Activated CD8-positive, alpha-beta T cell treated with anti-CD3 and anti-CD28 coated beads for 36 hours (primary cell): Measurements from ENCODE around the gene CELA3B. TPM values are rescaled to one million over a fixed set of nuclear protein-coding genes. Genes with fewer than 3 reads are reported as not detected.
"Not testable (repeated sequence)": the region's sequence is repeated elsewhere in the genome, so short reads cannot be mapped to it uniquely, and the experiment has no call there.

Experiments
- ATAC-seq: fragments of 200-7000 bp; cut with Tn5 transposase; one replicate; pipeline ENCODE4 v1.10.0; 2021; ENCODE audit warnings: mild to moderate bottlenecking, moderate library complexity
- CTCF ChIA-PET: fragments of 350-600 bp; sonication (Branson Sonifier 250); formaldehyde crosslinking; loops from one replicate; lab custom pipeline; 2021; ENCODE audit warnings: antibody characterized with exemption; lab: Charles Lee
- POLR2A ChIA-PET: fragments of 350-600 bp; sonication (Branson Sonifier 250); formaldehyde crosslinking; loops from one replicate; lab custom pipeline; 2021; ENCODE audit warnings: antibody characterized with exemption; lab: Charles Lee
- DNase-seq: peaks from one replicate; pipeline ENCODE4 v3.0.0-alpha.2; 2020
- H3K27ac Mint-ChIP-seq: one replicate; pipeline ENCODE4 v1.8.0; 2021; ENCODE audit warnings: mild to moderate bottlenecking, mixed read lengths
- H3K27me3 Mint-ChIP-seq: one replicate; pipeline ENCODE4 v1.8.0; 2021; ENCODE audit warnings: mixed read lengths
- H3K36me3 Mint-ChIP-seq: one replicate; pipeline ENCODE4 v1.8.0; 2021; ENCODE audit warnings: low read depth, mixed read lengths
- H3K4me1 Mint-ChIP-seq: one replicate; pipeline ENCODE4 v1.8.0; 2021; ENCODE audit warnings: low read depth, mixed read lengths
- H3K4me3 Mint-ChIP-seq: one replicate; pipeline ENCODE4 v1.8.0; 2021; ENCODE audit warnings: mild to moderate bottlenecking, moderate library complexity, mixed read lengths
- H3K9me3 Mint-ChIP-seq: one replicate; pipeline ENCODE4 v1.8.0; 2021; ENCODE audit warnings: mixed read lengths
- intact Hi-C: fragments of 100-400 bp; cut with micrococcal nuclease; formaldehyde crosslinking; loops from one replicate; pipeline ENCODE4 v1.10.0; 2022
- total RNA-seq, 2 experiments: library from RNA; stranded (reverse); gene quantifications; one replicate each; pipeline ENCODE4 v1.2.3, GENCODE V29; 2021
- TF ChIP-seq, protein P1 (sequence below): fragments of 200-600 bp; IDR thresholded peaks from one replicate; pipeline ENCODE4 v1.8.0; 2022; ENCODE audit warnings: antibody characterized with exemption, mild to moderate bottlenecking

Gene CELA3B
- total RNA-seq, 2 experiments from 2014 or later, result not detected

GRCh38 chr1:21961337-21961736, 15.5 kb upstream of the CELA3B start:
- no peaks in the 10 kb centered on the region for H3K9me3 Mint-ChIP-seq
- ATAC-seq (no peak), DNase-seq (no peak)
- no peak overlapping the region for H3K4me3 Mint-ChIP-seq
- POLR2A ChIA-PET, result no interaction called here
- H3K27ac Mint-ChIP-seq, result no peak overlapping the region
- peaks cover 24% of the 10 kb centered on the region for H3K4me1 Mint-ChIP-seq
- intact Hi-C loops, result no loop called here
- TF ChIP-seq, protein P1, sequence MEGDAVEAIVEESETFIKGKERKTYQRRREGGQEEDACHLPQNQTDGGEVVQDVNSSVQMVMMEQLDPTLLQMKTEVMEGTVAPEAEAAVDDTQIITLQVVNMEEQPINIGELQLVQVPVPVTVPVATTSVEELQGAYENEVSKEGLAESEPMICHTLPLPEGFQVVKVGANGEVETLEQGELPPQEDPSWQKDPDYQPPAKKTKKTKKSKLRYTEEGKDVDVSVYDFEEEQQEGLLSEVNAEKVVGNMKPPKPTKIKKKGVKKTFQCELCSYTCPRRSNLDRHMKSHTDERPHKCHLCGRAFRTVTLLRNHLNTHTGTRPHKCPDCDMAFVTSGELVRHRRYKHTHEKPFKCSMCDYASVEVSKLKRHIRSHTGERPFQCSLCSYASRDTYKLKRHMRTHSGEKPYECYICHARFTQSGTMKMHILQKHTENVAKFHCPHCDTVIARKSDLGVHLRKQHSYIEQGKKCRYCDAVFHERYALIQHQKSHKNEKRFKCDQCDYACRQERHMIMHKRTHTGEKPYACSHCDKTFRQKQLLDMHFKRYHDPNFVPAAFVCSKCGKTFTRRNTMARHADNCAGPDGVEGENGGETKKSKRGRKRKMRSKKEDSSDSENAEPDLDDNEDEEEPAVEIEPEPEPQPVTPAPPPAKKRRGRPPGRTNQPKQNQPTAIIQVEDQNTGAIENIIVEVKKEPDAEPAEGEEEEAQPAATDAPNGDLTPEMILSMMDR, result no peak
- CTCF ChIA-PET, result interaction anchor here (0.9 kb wide), 1 partner anchor 302 kb away, joined by 3 read pairs; no protein-coding TSS in a partner anchor
- H3K36me3 Mint-ChIP-seq, result no peaks in the 10 kb centered on the region
- no peaks in the 10 kb centered on the region for H3K27me3 Mint-ChIP-seq

GRCh38 chr1:21961799-21962198, 15.0 kb upstream of the CELA3B start:
- Mint-ChIP-seq H3K4me1 (peaks cover 19% of the 10 kb centered on the region), H3K9me3 (no peaks in the 10 kb centered on the region), H3K36me3 (no peaks in the 10 kb centered on the region), H3K27me3 (no peaks in the 10 kb centered on the region), H3K4me3 (no peak overlapping the region), H3K27ac (no peak overlapping the region)
- CTCF ChIA-PET, result interaction anchor here (0.9 to 2.2 kb wide), 2 partner anchors 11 to 302 kb away, joined by 3 to 11 read pairs; no protein-coding TSS in a partner anchor
- no peak for DNase-seq
- intact Hi-C loops, result no loop called here
- TF ChIP-seq, protein P1, result no peak
- ATAC-seq, result no peak
- POLR2A ChIA-PET, result no interaction called here

GRCh38 chr1:21963477-21964217, 13.2 kb upstream of the CELA3B start:
- Mint-ChIP-seq H3K9me3 (no peaks in the 10 kb centered on the region), H3K27ac (peak overlapping the region; percentile 21), H3K27me3 (no peaks in the 10 kb centered on the region), H3K4me1 (peaks cover 4% of the 10 kb centered on the region), H3K36me3 (no peaks in the 10 kb centered on the region), H3K4me3 (no peak overlapping the region)
- intact Hi-C loops, result no loop called here
- ChIA-PET CTCF (interaction anchor here (0.7 to 2.2 kb wide), 15 partner anchors 12 to 311 kb away, joined by 3 to 11 read pairs (median 3); no protein-coding TSS in a partner anchor), POLR2A (interaction anchor here (0.5 to 0.6 kb wide), 2 partner anchors 39 to 367 kb away, joined by 3 read pairs; no protein-coding TSS in a partner anchor)
- peak; percentile 91 for DNase-seq
- TF ChIP-seq, protein P1, result peak; percentile 89
- peak; percentile 99 for ATAC-seq

DNA sequence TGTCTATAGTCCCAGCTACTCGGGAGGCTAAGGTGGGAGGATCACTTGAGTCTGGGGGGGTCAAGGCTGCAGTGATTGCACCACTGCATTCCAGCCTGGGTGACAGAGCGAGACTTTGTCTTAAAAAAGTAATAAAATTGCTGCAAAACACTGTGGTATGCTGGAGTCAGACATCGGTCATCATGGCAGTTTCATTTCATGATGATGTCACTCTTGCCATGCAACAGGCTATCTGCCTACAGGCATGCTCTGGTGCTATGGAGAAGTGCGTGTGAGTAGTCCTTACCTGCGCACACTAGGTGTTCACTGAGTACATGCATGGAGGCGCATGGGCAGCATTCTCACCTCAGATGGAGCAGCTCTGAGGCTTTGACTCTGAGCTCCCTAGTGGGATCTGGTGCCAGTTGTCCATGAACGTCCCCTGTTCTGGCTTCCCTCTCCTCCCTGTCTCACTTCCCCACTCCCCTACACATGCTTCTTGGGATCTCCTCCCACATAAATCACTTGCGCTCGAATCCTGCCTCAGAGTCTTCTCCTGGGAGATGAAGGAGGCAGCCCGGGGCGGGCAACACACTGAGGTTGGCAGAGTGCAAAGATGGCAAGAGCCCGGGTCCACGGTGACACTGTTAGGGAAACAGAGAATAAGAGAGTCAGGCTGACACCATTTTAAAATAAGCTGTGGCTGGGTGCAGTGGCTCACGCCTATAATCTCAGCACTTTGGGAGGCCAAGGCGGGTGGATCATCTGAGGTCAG, 10.4 kb upstream of the CELA3B start:
- no peaks in the 10 kb centered on the region for H3K9me3 Mint-ChIP-seq
- CTCF ChIA-PET, result no interaction called here
- ATAC-seq (no peak), DNase-seq (no peak)
- no peaks in the 10 kb centered on the region for H3K36me3 Mint-ChIP-seq
- H3K27ac Mint-ChIP-seq, result no peak overlapping the region
- POLR2A ChIA-PET, result no interaction called here
- intact Hi-C loops, result no loop called here
- peaks cover 4% of the 10 kb centered on the region for H3K4me1 Mint-ChIP-seq
- no peak overlapping the region for H3K4me3 Mint-ChIP-seq
- H3K27me3 Mint-ChIP-seq, result no peaks in the 10 kb centered on the region
- TF ChIP-seq, protein P1, result no peak

- ATAC-seq, intact Hi-C loops, POLR2A ChIA-PET, H3K4me1 Mint-ChIP-seq, DNase-seq, H3K4me3 Mint-ChIP-seq, H3K36me3 Mint-ChIP-seq, CTCF ChIA-PET, H3K27me3 Mint-ChIP-seq, H3K27ac Mint-ChIP-seq, H3K9me3 Mint-ChIP-seq: not testable (repeated sequence)
Observed at GRCh38 chr1:21967216-21967615, 9.6 kb upstream of the CELA3B start.

- POLR2A ChIA-PET, CTCF ChIA-PET, H3K36me3 Mint-ChIP-seq, intact Hi-C loops, H3K9me3 Mint-ChIP-seq, DNase-seq, H3K4me1 Mint-ChIP-seq, H3K27me3 Mint-ChIP-seq, ATAC-seq, H3K27ac Mint-ChIP-seq, H3K4me3 Mint-ChIP-seq: not testable (repeated sequence)
Observed at GRCh38 chr1:21969066-21969465, 7.8 kb upstream of the CELA3B start.

GRCh38 chr1:21970523-21970922, 6.3 kb upstream of the CELA3B start:
- ATAC-seq, H3K4me1 Mint-ChIP-seq, H3K27me3 Mint-ChIP-seq, CTCF ChIA-PET, H3K9me3 Mint-ChIP-seq, H3K36me3 Mint-ChIP-seq, intact Hi-C loops, H3K27ac Mint-ChIP-seq, H3K4me3 Mint-ChIP-seq, DNase-seq, POLR2A ChIA-PET: not testable (repeated sequence)

GRCh38 chr1:21972973-21973441, 3.8 kb upstream of the CELA3B start:
- intact Hi-C loops, DNase-seq, CTCF ChIA-PET, H3K36me3 Mint-ChIP-seq, H3K27me3 Mint-ChIP-seq, H3K4me3 Mint-ChIP-seq, H3K27ac Mint-ChIP-seq, H3K4me1 Mint-ChIP-seq, ATAC-seq, H3K9me3 Mint-ChIP-seq, POLR2A ChIA-PET: not testable (repeated sequence)
